22Rv1 (cell line): Measurements from ENCODE around the gene DNAJB12.

Source experiments
- H3K27ac ChIP-seq: fragments of 450-650 bp; 2 replicates; pipeline ENCODE4 v1.5.1; 2017
- ZFX ChIP-seq: fragments of 450-650 bp; IDR thresholded peaks from 2 replicates; pipeline ENCODE4 v1.6.1; 2017; ENCODE audit warnings: antibody characterized with exemption, borderline replicate concordance
- TF ChIP-seq, protein P1 (sequence below): fragments of 450-650 bp; IDR thresholded peaks from 2 replicates; pipeline ENCODE4 v1.5.1; 2017; ENCODE audit warnings: mild to moderate bottlenecking

The DNAJB12 gene

DNA sequence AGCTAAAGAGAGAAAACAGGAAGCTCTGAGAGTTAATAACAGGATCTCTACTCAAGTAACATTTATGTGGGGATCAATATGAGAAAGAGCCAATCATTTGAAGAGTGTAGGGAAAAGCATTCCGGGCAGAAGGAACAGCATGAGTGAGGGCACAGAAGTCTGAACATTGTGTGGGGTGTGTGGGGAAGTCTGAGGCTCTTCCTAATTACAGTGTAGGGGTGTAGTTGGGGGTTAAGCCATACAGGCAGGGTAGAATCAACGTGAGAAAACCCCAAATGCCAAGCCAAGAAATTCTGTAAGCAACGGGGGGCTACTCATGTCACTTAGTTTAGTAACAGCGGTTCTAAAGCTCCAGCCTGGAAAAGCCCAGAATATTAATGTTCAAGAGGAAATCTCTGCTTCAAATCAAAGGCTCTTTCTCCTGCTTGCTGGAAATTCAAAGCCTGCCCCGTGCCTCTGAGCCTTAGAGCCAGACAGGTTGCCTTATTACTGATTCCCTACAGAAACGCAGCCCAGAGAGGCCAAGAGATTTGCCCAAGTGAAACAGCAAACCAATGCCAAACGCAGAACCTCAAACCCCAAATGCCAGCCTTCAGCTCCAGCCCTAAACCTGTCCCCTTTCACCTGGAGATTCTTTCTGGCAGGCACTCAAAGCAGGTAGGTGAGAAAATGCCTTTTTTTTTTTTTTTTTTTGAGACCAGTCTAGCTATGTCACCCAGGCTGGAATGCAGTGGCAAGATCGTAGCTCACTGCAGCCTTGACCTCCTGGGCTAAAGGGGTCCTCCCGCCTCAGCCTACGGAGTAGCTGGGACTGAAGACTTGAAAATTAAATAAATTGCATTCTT, 36.1 kb downstream of the DNAJB12 start:
- TF ChIP-seq ZFX = no peak
- TF ChIP-seq, protein P1, sequence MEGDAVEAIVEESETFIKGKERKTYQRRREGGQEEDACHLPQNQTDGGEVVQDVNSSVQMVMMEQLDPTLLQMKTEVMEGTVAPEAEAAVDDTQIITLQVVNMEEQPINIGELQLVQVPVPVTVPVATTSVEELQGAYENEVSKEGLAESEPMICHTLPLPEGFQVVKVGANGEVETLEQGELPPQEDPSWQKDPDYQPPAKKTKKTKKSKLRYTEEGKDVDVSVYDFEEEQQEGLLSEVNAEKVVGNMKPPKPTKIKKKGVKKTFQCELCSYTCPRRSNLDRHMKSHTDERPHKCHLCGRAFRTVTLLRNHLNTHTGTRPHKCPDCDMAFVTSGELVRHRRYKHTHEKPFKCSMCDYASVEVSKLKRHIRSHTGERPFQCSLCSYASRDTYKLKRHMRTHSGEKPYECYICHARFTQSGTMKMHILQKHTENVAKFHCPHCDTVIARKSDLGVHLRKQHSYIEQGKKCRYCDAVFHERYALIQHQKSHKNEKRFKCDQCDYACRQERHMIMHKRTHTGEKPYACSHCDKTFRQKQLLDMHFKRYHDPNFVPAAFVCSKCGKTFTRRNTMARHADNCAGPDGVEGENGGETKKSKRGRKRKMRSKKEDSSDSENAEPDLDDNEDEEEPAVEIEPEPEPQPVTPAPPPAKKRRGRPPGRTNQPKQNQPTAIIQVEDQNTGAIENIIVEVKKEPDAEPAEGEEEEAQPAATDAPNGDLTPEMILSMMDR = no peak
- H3K27ac ChIP-seq = peak overlapping the region; percentile 44; the same call in 1 of the 2 replicates

DNA sequence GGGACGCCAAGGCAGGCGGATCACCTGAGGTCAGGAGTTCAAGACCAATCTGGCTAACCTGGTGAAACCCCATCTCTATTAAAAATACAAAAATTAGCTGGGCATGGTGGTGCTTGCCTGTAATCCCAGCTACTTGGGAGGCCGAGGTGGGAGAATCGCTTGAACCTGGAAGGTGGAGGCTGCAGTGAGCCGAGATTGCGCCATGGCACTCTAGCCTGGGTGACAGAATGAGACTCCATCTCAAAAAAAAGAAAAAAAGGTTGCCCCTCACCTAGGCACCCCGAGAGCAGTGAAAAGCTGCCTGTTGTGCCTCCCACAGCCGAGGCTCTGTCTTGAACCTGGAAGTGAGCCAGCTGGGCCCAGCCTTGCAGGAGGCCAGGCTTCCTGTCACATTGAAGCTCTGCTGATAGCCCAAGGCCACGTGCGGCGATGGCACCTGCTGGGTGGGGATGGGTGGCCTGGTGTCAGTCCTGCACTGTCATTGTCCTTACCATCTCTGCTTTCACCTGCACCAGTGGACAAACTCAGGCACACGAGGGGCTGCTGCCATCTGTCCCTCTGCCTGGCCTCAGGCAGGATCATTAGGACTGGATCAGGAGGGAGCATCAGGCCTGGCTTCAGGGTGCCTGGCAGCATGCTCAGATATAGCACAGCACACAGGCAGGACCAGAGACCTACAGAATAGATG, 37.8 kb downstream of the DNAJB12 start:
- H3K27ac ChIP-seq = no peak overlapping the region
- TF ChIP-seq ZFX = no peak
- TF ChIP-seq, protein P1 = no peak

DNA sequence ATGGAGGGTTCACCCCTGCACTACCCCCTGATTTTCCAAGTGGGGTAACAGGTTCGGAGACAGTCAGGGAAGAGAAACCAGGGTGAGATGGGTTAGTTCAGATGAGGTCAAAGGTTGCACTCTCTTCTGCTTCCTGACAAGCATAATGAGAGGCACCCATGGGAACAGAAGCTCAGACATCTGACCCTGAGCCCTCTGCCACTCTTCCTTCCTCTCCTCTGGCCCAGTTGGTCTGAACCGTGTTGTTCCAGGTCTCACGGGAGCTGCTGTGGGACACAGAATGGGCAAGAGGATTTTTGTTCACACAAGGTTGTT, 38.4 kb downstream of the DNAJB12 start:
- TF ChIP-seq ZFX = no peak
- TF ChIP-seq, protein P1 = no peak
- peak overlapping the region; percentile 54 for H3K27ac ChIP-seq

DNA sequence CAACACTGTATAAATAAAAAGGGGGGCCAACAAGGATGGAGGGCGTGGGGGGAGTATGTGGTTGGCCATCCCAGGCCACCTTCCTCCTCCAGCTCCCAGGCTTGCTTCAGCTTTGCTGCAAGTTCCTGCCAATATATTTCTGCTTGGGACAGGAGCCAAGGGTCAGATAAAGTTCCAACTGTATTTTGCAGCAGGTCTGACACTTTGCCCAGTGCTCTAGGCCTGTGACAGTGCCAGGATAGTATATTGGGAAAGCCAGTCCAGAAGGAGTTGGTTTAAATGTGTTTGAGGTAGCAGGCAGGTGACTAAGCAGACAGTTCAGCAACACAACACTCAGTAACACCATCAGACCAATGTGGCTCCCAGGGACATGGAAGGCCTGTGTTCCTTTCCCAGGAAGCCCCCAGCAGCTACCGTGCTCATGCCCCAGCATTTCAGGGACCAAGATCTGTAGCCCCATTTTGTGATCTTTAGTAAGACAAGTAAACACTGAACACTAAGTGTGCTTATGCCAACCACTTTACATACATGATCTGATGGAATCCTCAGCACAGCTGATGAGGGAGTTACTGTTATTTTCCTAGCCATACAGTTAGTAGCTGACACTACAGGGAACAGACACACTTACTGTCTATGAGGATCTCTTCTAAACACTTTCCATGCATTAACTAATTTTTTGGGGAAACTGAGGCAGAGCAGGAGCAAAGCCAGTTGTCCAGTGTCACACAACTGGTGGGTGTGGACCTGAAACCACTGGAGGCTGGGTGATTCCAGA, 38.9 kb downstream of the DNAJB12 start:
- H3K27ac ChIP-seq = peak overlapping the region; percentile 54
- TF ChIP-seq, protein P1 = no peak
- TF ChIP-seq ZFX = no peak

DNA sequence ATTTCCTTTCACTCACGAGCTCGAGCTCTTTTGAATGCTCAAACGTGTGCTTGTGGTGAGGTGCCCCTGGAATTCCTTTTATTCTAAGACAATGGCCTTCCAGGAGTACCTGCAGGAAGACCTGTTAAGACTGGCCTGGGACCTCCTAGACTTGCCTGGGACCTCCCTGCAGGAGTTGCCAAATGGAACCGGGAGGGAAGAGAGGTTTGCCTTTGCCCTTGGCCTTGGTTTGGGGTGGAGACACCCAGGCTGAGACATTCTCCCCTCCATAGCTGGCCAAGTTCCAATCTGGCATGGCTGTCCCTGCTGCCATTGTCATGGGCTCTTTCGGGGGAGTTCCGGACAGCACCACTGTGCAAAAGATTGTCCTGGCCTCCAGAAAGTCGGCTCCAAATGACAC, 39.7 kb downstream of the DNAJB12 start:
- no peak for TF ChIP-seq ZFX
- peak overlapping the region; percentile 54 for H3K27ac ChIP-seq

DNA sequence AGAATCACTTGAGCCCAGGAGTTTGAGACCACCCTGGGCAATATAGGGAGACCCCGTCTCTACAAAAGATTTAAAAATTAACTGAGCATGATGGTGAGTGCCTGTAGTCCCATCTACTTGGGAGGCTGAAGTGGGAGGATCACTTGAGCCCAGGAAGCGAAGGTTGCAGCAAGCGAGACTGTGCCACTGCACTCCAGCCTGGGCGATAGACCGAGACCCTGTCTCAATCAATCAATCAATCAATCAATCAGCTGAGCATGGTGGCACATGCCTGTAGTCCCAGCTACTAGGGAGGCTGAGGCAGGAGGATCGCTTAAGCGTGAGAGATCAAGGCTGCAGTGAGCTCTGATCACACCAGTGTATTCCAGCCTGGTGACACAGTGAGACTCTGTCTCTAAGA, 40.5 kb downstream of the DNAJB12 start:
- TF ChIP-seq, protein P1 = no peak
- TF ChIP-seq ZFX = no peak
- H3K27ac ChIP-seq = no peak overlapping the region

DNA sequence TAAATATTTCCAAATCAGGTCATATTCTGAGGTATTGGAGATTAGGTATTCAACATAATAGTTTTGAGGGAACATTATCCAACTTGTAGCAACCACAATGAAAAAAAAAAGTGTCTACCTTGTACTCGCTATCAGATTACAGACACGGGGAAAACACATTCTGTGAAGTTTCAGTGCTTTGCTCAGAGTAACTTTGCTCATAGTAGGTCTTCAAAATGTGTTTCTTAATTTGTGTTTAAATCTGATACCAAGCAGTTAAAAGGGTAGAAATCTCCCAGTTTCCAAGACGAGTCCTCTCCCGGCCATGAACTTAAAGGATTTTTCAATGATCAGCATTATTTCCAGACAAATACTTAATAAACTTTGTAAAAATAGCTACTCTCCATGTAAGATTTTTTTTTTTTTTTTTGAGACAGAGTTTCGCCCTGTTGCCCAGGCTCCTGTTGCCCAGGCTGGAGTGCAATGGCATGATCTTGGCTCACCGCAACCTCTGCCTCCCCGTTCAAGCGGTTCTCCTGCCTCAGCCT, 41.8 kb downstream of the DNAJB12 start:
- no peak for TF ChIP-seq ZFX
- TF ChIP-seq, protein P1 = no peak
- H3K27ac ChIP-seq = no peak overlapping the region
